Stimulated activated CD8-positive, alpha-beta memory T cell treated with anti-CD3 and anti-CD28 coated beads, Interleukin-7, amount 100 ng/mL, for 48 hours (primary cell): ENCODE results near the gene FAT2.
"Not testable (repeated sequence)": the region's sequence is repeated elsewhere in the genome, so short reads cannot be mapped to it uniquely, and the experiment has no call there.

Source experiments
- DNase-seq, 2 donors: peaks; one replicate each; pipeline ENCODE4 v3.0.0-alpha.2; 2020; ENCODE audit warnings: low read depth in 1 of 2; ENCODE audit errors: extremely low read depth in 1 of 2

The FAT2 gene

DNA sequence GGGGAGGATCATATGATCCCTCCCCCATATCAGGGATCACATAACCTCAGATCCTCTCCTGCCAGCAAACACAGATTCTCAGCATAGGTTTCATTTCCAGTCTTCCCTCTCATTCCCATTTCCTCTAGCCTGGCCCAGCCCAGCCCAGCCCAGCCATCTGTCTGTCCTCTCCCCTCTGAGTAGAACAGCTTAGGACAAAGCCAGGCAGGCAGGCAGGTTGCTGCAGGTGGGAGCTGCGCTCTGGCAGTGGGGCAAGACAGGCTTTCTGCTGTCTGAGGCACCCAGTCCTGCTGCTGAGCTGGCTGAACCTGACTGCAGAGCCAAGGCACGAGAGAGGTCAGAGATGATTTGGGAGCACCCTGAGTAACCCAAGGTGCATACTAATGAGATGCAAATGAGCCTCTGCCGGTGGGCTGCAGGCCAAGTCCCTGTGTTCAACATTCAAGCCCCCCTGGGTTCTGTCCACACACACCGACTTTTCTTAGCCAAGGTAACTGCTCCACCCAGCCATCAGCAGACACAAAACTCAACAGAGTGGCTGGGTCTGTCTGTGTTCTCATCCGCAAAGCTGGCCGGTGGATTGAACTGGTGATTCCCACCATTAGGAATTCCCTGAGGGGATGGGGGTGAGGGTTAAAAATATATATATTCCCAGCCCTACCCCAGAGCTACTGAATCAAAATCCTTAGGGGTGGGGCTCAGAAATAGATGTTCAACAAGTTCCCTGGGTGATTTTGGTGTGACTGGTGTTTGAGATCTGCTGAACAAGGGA lies 9.1 kb downstream of the FAT2 start:
- no peak for DNase-seq

DNA sequence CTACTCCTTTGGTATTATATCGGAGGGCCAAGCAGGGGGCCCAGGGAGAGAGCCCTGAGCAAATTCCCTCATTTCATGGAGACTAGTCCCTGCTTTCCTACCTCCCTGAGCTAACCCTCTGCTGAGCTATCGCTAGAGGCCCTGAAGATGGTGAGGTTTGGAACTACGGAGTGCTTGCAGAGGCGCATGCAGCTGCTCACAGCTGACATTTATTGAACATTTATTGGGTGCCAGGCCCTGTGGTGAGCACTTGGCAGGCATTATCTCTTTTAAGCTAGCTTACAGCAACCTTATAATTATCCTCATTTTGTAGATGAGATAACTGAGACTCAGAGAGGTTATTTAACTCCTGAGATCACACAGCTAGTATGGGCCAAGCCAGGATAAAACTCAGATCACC lies 9.8 kb downstream of the FAT2 start:
- DNase-seq, result no peak

DNA sequence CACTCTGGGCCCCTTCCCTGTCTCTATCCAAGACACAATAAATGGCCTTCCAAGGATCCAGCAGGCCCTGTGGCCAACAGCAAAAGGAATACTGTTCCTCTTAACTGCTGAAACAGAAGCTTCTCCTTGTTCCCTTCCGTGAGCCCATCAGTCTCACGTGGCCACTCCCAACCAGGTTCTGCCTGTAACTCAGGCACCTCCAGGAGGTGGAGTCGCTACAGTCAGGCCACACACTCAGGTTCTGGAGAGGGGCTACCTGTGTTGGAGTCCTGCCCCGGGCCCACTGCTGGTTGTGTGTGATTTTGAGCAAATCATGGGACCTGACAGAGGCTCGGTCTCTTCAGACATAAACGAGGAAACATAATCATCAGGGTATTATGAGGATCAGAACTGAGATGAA lies 10.3 kb downstream of the FAT2 start:
- no peak for DNase-seq

DNA sequence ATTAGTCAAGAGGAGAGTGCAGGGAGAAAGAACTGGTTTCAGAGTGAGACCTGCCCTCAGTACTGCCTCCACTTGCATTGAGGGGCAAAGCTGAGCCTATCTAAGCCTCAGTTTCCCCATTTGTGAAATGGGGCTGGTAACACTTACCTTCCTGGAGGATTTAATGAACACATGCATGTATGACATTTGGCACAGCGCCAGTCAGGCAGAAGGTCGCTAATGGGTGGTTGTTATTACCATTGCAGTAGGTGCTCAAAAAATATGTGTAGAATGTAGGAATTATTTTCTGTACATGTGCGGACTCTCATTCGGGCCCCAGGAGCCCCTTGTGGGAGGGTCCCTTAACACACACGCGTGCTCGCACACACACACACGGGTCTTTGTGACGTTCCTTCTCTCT lies 10.9 kb downstream of the FAT2 start:
- no peak for DNase-seq

DNA sequence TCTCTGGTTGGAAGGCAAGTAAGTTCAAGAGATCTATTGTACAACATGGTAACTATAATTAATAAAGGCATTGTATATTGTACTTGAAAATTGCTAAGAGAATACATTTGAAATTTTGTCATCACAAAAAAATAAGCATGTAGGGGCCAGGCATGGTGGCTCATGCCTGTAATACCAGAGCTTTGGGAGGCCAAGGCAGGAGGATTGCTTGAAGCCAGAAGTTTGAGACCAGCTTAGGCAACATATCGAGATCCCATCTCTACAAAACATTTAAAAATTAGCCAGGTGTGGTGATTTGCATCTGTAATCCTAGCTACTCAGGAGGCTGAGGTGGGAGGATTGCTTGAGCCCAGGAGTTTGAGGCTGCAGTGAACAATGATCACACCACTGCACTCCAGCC lies 12.0 kb downstream of the FAT2 start:
- DNase-seq, result not testable (repeated sequence)

DNA sequence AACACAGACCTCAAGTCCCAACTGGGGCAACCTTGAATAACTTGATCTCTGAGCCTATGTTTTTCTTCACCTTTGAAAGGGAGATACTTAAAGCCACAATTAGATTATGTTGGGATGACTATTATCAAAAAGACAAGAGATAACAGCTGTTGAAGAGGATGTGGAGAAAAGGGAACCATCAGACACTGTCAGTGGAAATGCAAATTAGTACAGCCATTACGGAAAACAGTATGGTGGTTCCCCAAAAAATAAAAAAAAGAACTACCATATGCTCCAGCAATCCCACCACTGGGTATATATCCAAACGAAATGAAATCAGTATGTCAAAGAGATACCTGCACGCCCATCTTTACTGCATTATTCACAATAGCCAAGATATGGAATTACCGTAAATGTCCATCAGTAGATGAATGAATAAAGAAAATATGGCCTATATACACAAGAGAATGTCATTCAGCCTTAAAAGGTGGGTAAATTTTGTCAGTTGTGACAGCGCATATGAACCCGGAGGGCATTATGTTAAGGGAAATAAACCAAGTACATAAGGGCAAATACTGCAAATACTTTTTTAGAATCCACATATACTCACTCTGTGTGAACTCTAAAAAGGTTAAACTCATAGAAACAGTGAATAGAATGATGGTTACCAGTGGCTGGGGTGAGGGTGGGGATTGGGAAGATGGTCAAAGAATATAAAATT lies 12.7 kb downstream of the FAT2 start:
- DNase-seq, result no peak

DNA sequence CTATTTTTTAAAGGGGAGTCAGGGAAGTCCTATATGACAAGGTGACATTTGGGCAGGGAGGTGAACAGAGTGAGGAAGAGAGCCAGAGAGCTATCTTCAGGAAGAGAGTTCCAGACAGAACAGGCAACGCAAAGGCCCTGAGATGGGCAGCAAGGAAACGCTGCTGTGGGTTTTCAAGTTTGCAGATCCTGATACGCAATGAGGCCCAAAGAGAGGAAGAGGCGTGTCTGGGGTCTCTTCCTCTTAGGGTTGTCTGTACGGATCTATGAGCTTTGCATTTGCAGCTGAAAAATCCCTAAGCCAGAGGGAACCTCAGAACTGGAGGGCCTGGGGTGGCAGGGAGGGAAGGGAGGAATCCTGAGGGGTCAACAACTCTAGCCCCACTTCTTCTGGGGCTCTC lies 13.6 kb downstream of the FAT2 start:
- no peak for DNase-seq

DNA sequence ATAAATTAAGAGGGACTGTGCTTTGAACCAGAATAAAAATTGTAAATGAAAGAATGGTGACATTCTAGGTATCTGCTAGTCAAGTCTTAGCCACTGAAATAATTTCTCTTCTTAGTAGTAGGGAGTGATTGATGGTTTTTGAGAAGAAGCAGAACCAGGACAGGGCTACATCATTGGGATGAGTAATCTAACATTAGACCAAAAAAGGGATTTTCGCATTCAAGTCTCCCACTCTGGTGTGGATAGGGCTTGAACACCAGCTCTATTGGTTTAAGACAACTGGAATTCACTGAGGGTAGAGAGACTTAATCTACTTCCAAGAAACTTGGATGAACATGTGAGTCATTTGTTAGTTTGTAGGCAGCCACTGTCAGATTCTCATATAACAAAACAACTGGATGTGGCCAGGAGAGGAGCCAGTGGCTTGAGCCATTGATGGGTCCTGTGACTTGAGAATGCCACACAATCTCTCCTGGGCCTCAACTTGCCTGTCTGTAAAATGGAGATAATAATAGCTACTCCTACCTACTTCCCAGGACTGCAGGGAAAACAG lies 16.6 kb downstream of the FAT2 start:
- DNase-seq, result no peak

DNA sequence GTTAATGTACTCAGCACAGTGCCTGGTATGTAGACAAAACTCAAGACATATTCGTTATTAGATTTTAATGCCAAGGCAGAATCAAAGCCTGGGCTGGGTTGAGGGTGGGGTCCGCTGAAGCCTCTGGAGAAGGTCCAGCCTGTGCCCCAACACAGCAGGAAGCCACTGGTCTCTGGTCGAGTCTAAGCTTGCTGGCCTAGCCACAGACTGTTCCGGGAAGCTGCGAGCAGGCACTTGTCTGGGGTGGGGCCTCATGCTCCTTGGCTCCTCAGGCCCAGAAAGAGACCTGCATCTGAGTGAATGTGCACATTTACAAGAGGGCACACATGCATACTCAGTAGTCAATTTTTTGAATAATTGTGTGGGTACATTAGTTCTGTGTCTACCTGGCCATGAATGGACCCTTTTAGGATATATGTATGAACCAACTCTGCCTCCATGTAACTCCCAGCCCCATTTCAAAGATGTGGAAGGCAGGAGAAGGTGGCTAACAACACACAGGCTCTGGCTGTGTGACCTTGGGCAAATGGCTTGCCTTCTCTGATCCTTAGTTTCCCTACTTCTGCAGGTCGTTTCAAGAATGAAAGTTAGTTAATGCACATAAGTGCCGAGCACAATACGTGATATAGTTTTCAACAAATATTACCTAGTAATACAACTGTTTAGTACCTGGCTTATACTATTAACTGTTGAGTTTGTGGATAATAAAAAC lies 18.3 kb downstream of the FAT2 start:
- no peak for DNase-seq

DNA sequence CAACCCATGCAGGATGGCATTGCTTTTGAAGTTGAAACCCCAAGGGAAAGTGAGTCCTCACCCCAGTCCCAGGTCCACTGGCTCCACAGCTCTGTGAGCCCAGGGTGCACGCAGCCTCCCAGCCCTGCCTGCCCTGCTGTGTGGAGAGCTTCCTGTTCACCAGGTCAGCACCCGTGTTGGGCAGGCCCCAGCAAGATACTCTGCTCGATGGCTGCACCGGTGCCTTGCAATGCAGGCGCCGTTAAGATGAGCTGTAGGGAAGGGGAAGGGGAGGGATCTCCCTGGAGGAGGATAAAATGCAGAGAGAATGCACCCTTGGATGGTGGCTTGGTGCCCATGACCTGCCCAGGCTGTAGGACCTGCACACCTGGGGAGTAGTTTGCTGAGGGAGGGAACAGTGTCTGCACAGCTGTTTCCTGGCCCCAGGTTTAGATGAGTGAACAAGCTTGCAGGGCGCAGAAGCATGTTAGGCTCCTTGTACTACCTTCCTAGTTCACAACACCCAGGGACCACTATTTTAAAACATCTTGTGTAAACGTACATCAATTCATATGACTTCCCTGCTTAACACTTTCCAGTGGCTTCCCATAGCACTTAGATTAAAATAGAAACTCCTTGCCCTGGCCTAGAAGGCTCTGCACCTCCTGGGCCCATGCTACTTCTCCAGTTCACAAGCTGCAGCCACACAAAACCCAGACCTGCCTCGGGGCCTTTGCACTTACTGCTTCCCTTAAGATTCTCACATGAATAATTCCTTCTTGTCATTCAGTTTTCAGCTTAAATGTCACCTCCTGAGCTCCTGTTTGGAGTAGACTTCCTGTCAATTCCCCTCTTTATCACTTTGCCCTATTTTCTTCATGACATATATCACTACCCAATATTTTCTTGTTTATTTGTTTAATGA lies 19.6 kb downstream of the FAT2 start:
- no peak for DNase-seq

DNA sequence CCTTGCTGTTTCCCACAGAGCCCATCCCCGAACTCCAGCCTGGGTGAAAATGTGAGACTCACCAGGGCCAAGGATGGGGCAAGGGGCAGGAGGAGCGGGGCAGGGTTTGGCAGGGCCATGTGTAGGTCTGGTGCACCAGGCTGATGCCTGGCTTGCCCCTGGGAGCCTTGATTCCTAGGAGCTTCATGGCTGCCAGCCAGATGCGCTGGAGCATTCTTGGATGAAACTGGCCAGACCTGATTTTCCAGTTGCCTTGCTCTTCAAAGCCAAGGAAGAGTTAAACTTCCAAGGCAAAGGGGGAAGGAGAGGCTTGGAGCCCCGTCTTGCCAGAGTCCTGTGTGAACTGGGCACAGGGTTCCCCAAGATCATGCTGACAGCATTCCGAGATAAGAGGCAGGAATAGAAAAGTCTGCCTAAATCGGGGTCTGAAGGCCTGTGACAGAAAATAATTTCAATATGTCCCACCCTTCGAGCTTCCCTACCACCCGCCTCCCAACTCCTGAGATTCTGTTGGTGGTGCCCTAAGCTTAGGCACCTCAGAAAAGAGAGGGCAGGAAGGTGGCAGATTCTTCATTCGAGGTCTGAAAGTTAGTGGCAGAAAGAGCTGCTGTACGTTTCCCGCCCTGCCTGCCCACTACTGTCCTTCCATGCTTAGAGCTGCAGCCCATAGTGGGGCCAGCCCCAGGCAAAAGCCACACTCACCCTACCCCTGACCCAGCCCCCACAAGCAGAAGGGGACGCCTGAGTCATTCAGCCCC lies 20.4 kb downstream of the FAT2 start:
- no peak for DNase-seq

DNA sequence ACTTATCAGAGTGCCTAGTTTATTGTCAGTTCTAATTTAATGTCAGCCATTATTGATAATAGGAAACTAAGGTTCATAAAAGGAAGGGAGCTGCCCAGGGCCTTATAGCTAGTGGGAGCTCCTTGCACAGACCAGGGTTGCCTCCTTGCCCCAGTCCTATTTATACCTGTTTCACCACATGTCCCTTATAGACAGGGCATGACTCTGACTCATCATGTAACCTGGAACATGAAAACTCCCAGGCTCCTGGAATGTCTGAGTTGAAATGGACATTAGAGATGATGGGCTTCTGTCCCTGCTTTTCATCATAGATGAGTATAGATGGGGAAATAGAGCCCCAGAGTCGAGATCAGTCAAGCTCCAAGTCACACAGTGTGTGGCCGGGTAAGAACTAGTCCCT lies 21.1 kb downstream of the FAT2 start:
- DNase-seq, result no peak

DNA sequence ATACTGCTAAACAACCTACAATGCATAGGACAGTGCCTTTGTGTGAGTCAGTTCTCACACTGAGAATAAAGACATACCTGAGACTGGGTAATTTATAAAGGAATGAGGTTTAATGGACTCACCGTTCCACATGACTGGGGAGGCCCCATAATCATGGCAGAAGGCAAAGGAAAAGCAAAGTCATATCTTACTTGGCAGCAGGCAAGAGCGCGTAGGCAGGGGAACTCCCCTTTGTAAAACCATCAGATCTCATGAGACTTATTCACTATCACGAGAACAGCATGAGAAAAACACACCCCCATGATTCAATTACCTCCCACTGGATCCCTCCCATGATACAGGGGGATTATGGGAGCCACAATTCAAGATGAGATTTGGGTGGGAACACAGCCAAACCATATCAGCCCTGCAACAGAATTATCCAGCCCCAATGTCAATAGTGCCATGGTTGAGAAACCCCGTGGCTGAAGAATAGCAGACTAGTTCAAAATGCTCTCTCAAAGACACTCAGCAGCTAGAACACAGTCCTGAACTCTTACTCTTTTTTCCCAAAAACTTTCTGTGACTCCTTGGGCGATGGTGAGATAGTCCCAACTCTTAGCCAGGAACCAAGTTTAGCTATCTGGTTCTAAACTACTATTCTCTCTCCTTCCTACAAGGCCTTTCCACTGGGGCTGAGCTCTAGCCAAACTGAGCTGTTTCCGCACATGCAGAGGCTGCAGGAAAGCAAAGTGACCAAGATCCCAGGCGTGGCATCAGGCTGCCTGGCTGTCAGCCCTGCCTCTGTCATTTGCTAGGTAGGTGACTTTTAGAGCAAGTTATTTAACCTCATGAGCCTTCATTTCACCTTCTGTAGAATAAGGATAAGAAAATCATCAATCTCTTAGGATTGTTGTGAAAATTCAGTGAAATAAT lies 21.7 kb downstream of the FAT2 start:
- peak in 1 of 2 donors; percentile 15 for DNase-seq

DNA sequence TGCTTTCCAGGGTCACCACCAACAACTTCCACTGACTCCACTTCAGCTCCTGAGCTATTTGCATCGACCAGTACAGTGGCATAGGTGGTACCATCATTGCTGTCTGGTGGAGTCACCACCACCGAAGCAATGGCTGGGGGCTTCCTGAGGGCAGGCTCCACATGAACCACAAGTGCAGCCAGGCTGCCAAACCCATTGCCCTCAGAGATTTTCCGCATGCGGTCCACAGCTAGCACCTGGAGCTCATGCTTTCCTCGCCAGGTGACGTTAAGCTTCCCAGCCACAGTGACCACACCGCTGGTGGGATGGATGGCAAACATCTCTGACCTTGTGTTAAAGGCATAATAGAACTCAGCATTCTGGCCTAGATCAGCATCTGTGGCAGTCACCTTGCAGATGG lies 23.1 kb downstream of the FAT2 start:
- DNase-seq, result no peak

DNA sequence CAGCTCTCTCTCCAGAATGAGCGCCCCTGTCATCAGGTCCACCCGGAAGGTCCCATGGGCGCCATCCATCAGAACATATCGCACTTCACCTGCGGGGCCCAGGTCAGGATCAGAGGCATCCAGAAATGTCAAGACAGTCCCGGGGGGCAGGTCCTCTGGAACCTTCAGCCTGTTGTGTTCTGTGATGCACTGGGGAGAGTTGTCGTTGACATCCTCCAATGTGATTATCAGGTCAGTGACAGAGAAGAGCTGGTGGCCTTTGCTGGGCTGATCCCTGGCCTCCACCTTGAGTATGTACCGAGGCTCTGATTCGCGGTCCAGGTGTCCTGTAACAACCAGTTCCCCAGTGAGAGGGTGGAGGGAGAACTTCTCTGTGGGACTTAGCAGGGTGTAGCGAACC lies 25.2 kb downstream of the FAT2 start:
- no peak for DNase-seq

DNA sequence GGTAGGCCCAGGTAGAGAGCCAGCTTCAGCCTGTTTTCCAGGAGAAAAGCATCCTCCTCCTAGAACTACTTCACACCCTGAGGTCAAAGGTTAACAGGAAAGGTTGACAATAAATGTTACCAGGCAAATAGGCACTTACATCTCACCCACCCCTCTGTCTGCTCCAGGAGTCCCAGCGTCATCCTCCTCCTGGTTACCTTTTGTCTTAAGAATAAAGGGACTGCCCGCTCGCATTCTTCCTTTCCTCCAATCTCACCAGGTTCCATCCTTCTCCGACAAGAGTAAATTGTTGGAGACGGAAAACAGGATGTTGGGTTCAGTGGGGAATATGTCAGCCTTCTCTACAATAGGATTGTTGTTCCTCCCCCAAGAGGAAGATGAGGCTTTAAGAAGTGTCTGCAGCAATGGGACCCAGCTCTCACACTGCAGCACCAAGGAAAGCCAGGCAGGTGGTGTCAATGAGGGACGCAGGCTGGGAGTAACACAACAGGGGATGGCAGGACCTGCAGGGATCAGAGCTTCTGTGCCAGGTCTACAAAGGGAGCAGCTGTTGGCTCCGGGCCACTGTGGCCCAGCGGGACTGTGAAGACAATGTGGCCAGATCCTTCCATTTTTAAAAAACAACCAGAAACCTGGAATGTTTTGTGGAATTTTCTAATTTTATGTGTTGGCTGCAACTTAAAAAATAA lies 29.0 kb downstream of the FAT2 start:
- DNase-seq, result no peak

DNA sequence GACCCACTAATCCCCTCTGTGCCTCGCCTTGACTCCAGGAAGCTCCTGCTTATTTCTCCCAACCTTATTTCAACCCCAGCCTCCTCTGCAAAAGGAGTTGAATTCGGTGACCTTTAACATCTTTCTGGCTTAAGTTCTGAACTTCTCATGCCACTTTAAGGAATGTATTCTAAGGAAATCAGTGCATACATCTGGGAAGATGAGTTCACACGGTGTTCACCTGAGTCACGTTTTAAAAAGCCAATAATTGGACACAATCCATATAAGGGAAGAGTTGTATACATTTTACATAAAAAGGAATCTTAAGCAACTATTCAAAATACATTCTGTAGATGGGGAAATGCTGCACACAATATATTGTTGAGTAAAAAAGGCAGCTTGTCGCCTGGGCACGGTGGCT lies 33.2 kb downstream of the FAT2 start:
- DNase-seq, result no peak

DNA sequence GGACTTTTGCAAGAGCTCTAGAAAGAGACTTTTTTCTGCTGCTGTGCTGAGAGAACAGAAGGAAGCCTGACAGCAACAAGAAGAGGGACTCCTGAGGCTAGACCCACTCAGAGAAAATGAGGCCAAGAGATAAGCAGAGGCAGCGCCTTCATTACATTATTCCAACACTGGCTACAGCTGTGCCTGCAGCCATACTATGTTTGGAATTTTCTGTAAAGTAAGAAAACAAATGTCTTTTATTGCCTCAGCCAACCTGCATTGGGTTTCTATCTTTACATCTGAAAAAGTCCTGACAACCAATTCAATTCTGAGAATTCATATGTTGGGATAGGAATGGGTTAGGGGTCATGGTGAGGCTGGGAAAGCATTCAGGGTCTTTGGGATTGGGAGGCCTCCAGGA lies 33.7 kb downstream of the FAT2 start:
- no peak for DNase-seq
